Mucosa of descending colon (tissue), 3 donors: ENCODE results near the gene FARP1. TPM values are rescaled to one million over a fixed set of nuclear protein-coding genes. Genes with fewer than 3 reads are reported as not detected.

Experiments
- ATAC-seq: fragments of 200-7000 bp; cut with Tn5 transposase; one replicate; pipeline ENCODE4 v1.9.1; 2020; ENCODE audit warnings: mild to moderate bottlenecking, moderate library complexity
- DNase-seq, 3 donors: peaks; one replicate each; pipeline ENCODE4 v3.0.0-alpha.2; 2020
- H3K36me3 ChIP-seq: fragments of 200-600 bp; one replicate; pipeline ENCODE4 v1.8.0; 2021; ENCODE audit warnings: low read depth, mild to moderate bottlenecking
- H3K4me1 ChIP-seq: fragments of 200-600 bp; one replicate; pipeline ENCODE4 v1.8.0; 2021; ENCODE audit warnings: low read depth, mild to moderate bottlenecking
- H3K4me3 ChIP-seq: fragments of 200-600 bp; one replicate; pipeline ENCODE4 v1.8.0; 2021; ENCODE audit warnings: mild to moderate bottlenecking
- H3K9me3 ChIP-seq: fragments of 200-600 bp; one replicate; pipeline ENCODE4 v1.8.0; 2021; ENCODE audit warnings: mild to moderate bottlenecking
- CTCF ChIP-seq: fragments of 200-600 bp; IDR thresholded peaks from one replicate; pipeline ENCODE4 v1.8.0; 2022; ENCODE audit warnings: antibody characterized with exemption, mild to moderate bottlenecking
- intact Hi-C, 2 donors: fragments of 100-400 bp; cut with DNase I in 1 of 2; cut with micrococcal nuclease in 1 of 2; formaldehyde crosslinking; loops; one replicate each; pipeline versions ENCODE4 v1.11.0 to v1.11.1; 2022; cut with DNase I, micrococcal nuclease
- total RNA-seq, 3 donors: library from RNA; stranded (reverse); fragmentation: NEBNext Ultra II Directional in 2 of 3; extraction: Animal tissue kit (Norgen Biotek cat#: 25700) in 2 of 3; gene quantifications; one replicate each; pipeline versions ENCODE4 v1.2.1 to v1.2.4, GENCODE V29; 2021 to 2023
- donor health status: DM: no; HTN: no; CAD: no; lungs with moderate emphysema.
- donor health status: DM: no; HTN: no; CAD: no.
- donor health status: DM: no; HTN: yes; CAD: no.

Gene FARP1
- total RNA-seq, 3 donors from 2014 or later = 44.4 to 111 (median 53.6) TPM

DNA sequence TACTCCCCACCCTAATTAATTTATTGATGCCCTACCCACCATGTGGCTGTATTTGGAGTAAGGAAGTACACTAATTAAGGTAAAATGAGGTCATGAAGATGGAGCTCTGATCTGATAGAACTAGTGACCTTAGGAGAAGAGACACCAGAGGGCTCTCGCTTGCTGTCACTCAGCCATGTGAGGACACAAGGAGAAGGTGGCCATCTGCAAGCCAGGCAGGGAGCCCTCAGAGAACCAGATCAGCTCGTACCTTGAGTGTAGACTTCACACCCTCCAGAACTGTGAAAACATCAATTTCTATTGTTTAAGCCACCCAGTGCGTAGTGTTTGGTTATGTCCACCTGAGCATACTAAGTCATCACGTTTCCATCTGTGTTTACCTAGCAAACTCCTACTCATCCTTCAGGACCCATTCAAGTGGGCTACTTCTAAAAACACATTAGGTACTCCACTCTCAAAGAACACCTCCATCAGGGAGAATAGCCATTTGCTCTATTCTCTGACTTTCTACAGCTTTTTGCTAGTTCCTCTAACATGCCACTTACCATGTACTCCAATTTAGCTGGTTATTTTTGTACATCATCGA is 191.8 kb downstream of the FARP1 start:
- H3K4me1 ChIP-seq = no peaks in the 10 kb centered on the region
- H3K4me3 ChIP-seq = no peak overlapping the region
- intact Hi-C loops = no loop called here
- H3K36me3 ChIP-seq = no peaks in the 10 kb centered on the region
- ATAC-seq (no peak), DNase-seq (no peak)
- TF ChIP-seq CTCF = no peak
- H3K9me3 ChIP-seq = no peaks in the 10 kb centered on the region

- DNase-seq (no peak), ATAC-seq (no peak)
- H3K9me3 ChIP-seq = no peaks in the 10 kb centered on the region
- no peaks in the 10 kb centered on the region for H3K36me3 ChIP-seq
- no peaks in the 10 kb centered on the region for H3K4me1 ChIP-seq
- TF ChIP-seq CTCF = no peak
- no peak overlapping the region for H3K4me3 ChIP-seq
- intact Hi-C loops = no loop called here
These were observed 192.8 kb downstream of the FARP1 start for GRCh38 chr13:98335721-98336120.

GRCh38 chr13:98338310-98338709 is 195.4 kb downstream of the FARP1 start:
- Histone ChIP-seq H3K4me1 (no peaks in the 10 kb centered on the region), H3K9me3 (no peaks in the 10 kb centered on the region), H3K4me3 (no peak overlapping the region), H3K36me3 (no peaks in the 10 kb centered on the region)
- DNase-seq (no peak), ATAC-seq (no peak)
- intact Hi-C loops = no loop called here
- no peak for TF ChIP-seq CTCF

GRCh38 chr13:98339684-98340425 is 197.0 kb downstream of the FARP1 start:
- no peak for TF ChIP-seq CTCF
- Histone ChIP-seq H3K9me3 (no peaks in the 10 kb centered on the region), H3K36me3 (no peaks in the 10 kb centered on the region), H3K4me3 (no peak overlapping the region), H3K4me1 (no peaks in the 10 kb centered on the region)
- intact Hi-C loops = no loop called here
- no peak for DNase-seq
- no peak for ATAC-seq

GRCh38 chr13:98342953-98343352 is 200.1 kb downstream of the FARP1 start:
- no peak for TF ChIP-seq CTCF
- no peak for DNase-seq
- Histone ChIP-seq H3K4me1 (no peaks in the 10 kb centered on the region), H3K36me3 (no peaks in the 10 kb centered on the region), H3K9me3 (no peaks in the 10 kb centered on the region), H3K4me3 (no peak overlapping the region)
- no peak for ATAC-seq
- intact Hi-C loops = no loop called here
